ENCODE data around the gene CAPS.
"Not testable (repeated sequence)": the region's sequence is repeated elsewhere in the genome, so short reads cannot be mapped to it uniquely, and the experiment has no call there.

The CAPS gene

DNA sequence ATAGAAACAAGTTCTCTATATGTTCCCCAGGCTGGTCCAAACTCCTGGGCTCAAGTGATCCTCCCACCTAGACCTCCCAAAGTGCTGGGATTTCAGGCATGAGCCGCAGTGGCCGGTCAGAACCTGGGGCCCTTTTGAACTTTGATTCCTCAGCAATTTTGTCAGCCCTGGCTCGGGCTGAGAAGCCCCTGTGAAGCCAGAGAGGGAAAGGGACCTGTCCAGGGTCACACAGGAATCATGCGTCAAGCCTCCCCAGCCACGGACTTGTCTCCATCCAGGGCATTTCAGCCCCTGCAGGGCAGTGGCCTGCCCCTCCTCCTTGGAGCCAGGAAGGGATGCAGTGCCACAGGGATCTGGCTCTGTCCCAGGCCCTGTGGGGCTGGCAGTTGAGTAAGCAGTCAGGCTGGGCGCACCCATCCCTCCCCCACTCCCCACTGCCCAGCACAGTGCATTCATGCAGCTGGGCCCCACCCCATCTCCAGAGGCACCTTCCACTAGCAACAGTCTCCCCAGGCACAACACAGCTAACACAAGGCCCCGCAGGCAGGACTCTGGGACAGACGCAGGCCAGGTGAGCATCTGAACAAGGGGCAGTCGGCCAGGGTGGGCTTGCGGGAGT is at the start of gene CAPS:
Gene CAPS, plus strand, starts transcription at position 516 of the 619 bp plus-strand sequence. CDS start 153 bp downstream, outside the sequence.
- no peak for DNase-seq

DNA sequence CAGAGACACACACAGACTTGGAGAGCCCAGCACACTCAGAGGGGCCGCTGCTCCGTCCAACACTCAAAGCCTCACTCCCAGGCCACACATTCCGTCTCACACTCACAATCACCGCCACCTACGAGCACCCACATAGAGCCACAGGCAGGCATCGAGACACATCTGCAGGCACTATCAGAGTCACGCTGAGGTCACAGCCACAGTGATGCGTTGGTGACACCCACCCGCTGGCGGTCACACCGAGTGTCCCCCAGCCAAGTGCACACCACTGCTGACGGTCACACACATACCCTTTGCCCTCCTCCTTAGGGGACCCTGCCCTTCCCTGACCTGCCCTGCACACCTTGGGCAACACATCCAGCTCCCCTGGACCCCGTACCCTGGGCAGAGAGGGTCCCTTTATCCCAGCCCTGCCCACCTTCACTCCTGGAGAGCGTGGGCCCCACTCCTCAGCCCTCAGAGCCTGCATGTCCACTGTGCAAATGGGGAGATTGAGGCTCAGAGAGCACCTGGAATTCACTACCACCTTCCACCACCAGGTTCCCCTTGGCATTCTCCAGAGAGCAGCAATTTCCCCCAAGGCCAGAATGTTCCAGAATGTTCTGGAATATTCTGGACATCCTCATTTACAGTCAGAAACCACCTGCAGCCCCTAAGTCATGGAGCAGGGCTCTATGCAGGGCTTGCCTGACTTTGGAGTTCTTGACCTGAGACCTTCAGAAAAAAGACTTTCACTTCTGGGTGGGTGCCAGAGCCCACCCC is 49.1 kb upstream of the CAPS start:
- no peak for DNase-seq

DNA sequence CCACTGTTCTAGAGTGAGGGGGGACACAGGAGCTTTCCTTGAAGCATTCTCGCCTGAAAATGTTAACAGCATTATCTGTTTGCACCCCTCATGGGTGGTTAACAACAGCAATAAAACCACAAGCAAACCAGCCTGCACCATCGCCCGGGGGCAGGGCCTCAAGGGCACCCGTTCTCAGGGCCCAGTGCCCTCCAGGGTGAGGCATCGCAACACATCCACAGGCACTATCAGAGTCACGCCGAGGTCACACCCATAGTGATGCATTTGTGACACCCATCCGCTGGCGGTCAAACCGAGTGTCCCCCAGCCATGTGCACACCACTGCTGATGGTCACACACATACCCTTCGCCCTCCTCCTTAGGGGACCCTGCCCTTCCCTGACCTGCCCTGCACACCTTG is 48.3 kb upstream of the CAPS start:
- DNase-seq = no peak

DNA sequence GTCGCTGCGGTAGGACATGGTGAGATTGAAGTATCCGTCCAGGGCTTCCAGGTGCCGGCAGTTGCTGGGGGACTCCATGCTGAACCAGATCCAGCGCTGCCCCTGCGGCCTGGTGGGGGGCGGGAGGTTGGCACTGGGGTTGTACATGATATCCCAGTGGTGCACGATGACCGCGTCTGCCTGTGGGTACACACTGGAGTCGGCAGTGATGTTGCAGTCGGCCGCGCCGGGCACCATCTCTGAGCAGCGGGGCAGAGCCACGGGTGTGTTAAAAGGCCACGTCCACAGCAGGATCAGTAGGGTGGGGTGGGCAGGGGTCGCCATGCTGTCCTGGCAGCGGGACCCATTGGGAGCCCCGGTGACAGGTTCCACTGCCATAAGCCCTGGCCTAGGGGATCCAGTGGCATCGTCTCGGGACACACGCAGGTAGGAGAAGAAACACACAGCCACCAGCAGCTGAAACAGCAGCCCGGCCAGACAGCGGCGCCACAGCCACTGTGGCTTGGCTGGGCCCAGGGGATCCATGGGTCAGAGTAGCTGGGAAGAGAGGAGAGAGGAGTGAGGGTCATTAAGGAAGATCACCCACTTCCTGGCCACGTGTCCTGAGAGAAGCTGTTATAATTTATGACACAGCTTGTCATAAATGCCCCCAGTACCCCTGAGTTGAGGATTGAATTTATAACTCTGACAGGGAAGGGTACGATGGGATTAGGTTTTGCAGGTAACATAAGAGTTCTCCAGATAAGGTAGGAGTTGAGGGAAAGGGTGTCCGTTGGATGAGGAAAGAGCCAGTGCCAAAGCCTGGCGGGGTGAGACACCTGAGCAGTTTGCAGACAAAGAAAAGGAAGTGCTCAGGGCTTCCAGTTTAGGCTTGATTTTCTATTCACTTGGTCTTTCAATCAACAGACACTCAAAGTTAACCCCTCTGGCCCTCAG is 46.6 kb upstream of the CAPS start:
- no peak for DNase-seq

DNA sequence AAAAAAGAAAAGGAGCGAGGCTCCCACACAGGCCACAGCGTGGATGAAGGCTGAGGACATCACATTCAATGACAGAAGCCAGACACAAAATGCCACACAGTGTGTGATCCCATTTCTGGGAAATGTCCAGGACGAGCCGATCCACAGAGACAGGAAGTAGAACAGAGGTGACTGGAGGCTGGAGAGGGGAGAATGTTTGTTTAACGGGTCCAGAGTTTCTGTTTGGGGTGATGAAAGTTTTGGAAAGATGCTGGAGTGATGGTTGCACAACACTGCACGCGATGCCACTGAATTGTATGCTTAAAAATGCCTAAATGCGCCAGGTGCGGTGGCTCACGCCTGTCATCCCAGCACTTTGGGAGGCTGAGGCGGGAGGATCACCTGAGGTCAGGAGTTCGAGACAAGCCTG is 43.1 kb upstream of the CAPS start:
- no peak for DNase-seq

DNA sequence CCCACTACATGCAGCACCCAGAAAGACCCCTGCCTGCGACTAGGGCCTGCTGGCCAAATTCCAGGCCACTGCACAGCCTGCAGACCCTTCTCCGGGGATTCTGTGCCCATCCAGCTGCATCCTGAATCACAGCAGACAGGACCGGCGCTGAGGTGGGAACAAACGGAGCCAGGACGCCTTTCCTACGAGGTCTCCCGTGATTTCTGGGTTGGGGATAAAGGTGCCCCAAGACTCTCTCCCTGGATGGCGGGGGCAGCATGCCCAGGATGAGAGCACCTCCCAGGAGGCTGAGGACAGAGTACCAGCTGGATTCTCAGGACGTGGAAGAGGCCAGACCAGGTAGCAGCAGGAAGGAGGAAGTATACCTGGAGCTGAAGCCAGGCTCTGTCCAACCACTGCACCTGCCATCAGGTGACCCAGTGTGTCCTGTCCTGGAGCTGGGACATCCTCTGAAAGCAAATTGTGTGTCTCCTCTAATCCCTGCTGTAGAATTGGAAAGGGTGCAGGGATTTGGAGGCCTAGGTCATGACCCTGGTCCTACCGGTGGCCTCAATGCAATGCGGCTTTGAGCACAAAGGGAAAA is 40.3 kb upstream of the CAPS start:
- no peak for DNase-seq

DNA sequence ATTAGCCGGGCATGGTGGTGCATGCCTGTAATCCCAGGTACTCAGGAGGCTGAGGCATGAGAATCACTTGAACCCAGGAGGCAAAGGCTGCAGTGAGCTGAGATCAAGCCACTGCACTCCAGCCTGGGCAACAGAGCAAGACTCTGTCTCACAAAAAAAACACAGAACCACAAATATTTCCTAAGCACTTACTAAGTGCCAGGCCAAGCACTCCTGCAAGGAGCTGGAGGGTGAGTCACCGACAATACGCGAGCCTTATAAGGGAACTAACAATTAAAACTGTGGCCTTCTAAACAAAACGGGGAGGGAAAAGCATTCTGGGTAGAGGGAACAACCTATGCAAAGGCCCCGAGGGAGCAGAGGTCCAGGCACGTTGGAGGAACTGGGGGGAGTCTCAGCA is 39.6 kb upstream of the CAPS start:
- DNase-seq = not testable (repeated sequence)

DNA sequence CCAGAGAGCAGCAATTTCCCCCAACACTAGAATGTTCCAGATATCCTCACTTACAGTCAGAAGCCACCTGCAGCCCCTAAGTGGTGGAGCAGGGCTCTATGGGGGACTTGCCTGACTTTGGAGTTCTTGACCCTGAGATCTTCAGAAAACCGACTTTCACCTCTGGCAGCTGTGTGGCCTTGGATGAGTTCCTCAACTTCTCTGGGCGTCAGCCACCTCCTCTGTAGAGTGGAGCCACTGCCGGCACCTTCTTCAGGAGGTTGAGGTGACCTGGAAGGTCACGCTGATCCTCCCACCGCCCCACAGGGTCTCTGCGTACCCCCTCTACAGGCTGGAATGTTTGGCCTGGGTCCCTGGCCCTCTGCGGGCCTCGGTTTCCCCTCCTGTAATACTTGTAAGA is 36.6 kb upstream of the CAPS start:
- no peak for DNase-seq

DNA sequence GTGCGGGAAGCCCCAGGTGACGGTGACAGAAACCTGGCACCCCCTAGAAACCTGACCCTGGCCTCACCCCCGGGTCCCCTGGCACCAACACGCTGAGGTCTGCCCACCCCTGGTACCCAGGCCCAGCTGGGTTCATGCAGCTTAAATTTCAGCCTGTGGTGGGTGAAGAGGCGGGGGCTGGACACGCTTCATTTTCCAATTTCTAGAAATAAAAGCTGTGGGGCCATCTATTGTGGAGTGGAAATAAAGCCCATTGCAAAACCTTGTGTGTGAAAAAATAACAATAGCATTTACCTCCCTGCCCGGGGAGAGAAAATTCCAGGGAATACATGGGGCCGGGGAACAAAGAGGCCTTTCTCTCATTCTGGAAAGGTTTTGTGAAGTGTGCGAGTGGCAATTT is 36.2 kb upstream of the CAPS start:
- no peak for DNase-seq

DNA sequence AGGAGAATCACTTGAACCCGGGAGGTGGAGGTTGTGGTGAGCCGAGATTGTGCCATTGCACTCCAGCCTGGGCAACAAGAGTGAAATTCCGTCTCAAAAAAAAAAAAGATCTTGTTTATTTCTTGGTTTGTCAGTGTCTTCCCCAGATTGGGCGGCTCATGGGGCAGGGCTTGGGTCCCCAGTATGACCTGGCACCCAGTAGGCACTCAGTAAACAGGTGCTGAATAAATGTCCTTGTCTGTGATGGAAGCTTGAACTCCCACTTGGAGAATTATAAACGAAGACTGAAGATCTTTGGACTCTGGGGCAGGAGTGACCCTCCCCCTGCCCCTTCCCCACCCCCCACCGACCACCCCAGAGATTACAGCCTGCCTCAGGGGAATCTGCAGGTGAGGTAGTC is 33.9 kb upstream of the CAPS start:
- DNase-seq = no peak

DNA sequence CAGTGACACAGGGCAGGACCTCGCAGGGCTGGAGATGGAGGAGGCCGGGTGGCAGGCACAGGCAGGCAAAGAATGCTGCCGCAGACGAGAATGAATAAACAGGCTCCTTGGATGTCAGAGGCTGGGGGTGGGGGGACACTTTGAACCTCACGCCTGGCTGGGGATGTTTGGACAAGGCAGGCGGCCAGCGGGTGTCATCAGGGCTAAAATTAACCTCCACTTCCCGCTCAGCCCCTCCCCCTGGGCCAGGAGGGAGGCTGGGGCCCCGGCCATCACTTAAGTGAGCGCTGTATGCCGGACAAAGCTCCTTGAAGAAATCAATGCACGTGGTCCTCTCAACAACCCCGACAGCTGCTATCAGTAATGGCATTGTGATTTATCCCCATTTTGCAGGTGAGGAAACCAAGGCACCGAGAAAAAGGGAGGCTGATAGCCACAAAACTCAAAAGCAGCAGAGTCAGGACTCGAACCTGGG is 33.4 kb upstream of the CAPS start:
- no peak for DNase-seq

DNA sequence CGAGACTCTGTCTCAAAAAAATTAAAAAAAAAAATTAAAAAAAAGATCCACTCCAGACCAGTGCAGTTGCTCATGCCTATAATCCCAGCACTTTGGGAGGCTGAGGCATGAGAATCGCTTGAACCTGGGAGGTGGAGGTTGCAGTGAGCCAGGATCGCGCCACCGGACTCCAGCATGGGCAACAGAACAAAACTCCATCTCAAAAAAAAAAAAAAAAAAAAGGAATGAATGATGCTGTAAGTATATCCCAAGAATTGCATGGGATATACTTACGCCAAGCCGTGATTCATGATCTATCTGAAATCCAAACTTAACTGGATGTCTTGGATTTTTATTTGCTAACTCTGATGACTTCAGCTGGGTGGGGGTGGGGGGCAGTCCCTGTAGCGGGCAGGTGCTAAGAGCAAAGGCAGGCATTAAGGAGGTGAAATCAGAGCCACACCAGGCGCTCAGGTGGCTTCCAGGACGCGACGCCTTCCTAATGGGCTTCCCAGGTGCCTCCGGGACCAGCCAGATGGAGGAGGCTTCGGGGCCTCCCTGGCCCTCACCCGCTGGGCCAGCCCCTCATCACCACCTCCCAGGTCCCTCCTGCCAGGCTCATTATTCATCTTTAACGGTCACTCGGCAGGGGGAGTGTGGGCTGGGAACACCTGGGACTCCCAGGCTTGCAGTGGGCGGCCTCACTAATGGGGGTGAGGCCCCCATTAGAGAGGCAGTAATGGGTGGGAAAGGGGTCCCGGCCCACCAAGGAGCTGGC is 32.3 kb upstream of the CAPS start:
- no peak for DNase-seq

DNA sequence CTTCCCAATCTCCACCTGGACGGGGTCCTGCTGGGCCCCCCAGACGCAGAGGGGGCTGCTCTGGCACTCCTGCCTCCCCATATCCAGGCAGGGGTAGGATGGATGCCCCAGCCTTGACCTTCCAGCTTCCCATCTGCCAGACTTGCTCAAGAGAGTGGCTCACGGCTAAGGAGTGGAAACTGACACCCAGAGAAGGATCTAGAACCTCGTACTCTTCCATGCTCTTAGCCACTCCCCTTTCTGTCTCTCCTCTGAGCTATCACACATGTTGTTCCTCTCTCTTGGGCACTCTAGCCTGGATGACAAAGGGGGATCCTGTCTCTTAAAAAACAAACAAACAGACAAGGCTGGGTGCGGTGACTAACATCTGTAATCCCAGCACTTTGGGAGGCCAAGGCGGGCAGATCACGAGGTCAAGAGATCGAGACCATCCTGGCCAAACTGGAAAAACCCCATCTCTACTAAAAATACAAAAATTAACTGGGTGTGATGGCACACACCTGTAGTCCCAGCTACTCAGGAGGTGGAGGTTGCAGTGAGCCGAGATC is 31.6 kb upstream of the CAPS start:
- DNase-seq = no peak

DNA sequence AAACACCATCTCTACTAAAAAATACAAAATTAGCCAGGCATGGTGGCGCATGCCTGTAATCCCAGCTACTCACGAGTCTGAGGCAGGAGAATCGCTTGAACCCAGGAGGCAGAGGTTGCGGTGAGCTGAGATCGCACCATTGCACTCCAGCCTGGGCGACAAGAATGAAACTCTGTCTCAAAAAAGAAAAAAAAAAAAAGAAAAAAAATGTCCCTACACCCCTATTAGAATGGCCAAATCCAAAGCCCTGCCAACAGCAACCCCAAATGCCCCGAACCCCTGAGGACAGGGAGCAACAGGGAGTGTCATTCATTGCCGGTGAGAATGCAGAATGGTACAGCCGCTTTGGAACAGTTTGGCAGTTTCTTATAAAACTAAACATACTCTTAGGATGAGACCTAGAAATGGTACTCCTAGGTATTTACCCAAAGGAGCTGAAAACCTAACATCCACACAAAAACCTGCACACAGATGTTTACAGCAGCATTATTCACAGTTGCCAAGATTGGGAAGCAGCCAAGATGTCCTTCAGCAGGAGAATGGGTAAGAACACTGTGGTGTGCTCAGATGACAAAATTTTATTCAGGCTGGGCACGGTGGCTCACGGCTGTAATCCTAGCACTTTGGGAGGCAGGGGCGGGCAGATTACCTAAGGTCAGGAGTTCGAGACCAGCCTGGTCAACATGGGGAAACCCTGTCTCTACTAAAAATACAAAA is 30.7 kb upstream of the CAPS start:
- DNase-seq = not testable (repeated sequence)

DNA sequence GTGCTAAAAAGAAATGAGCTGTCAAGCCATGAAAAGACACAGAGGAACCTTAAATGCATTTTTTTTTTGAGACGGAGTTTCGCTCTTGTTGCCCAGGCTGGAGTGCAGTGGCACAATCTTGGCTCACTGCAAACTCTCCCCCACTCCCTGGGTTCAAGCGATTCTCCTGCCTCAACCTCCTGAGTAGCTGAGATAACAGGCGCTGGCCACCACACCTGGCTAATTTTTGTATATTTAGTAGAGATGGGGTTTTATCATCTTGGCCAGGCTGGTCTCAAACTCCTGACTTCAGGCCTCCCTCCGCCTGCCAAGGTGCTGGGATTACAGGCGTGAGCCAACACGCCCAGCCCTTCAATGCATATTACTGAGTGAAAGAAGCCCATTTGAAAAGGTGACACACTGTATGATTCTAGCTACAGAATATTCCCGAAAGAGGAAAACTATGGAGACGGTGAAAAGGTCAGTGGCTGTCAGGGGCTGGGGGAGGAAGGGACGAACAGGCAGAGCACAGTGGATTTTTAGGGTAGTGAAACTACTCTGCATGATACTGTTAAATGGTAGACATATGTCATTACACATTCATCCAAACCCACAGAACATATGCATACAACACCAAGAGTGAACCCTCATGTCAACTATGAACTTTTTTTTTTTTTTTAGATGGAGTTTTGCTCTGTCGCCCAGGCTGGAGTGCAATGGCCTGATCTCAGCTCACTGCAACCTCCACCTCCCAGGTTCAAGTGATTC is 29.8 kb upstream of the CAPS start:
- not testable (repeated sequence) for DNase-seq

DNA sequence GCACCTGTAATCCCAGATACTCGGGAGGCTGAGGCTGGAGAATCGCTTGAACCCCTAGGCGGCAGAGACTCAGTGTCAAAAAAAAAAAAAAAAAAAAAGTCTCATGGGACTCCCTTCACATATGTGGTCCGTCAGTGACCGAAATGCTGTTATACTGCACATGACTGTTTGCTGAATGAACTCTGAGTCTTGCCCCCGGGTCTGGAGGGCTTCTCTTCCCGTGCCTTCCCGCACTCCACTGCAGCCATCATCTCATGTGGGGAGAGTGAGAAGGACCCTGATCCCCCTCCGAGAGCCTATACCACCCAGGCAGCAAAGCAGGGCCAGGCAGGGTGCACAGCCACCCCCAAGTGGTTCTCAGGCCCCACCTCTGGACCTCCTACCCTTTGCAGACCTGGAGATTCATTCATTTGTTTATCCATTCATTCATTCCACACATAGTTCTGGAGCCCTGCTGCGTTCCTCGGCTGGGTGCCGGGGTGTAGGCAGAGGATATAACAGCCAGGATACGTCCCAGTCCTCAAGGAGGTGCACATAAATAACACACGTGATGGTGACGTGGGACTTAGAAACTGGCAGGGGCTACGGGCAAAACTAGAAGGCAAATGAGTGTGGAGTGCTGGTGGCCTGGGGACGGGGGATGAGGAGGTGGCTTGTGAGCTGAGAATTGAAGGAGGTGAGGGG is 24.6 kb upstream of the CAPS start:
- DNase-seq = no peak

DNA sequence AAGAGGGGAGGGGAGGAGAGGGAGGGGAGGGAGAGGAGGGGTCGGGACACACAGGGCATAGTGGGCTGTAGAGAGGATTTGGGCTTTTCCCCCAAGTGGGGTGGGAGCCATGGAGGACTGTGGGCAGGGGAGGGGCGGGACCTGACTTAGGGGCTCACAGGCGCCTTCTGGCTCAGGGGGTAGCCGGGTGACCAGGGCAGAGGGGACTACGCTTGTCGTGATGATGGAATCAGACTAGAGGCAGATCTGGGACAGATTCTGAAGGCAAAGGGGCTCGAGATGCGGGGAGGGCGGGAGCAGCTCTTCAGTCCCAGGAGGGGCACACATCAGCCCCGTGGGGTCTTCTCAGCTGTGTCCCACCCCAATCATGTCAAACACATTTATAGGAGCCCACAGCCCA is 24.0 kb upstream of the CAPS start:
- DNase-seq = no peak

DNA sequence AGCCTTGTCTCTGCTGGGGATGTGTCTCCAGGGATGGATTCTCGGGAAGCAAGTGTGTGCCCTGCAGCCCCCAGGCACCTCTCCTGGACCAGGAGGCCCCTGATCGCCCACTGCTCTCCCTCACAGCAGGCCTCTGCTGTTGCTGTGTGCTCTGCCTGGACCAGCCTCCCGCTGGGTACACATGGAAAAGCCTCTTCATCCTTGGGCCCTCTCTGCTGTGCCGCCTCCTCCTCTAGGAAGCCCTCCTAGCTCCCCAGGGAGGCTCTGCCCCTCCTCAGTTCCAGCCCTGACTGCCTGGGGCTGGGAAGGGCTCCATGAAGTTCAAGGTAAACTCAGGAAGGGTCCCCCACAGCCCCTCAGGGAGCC is 22.5 kb upstream of the CAPS start:
- DNase-seq = no peak

DNA sequence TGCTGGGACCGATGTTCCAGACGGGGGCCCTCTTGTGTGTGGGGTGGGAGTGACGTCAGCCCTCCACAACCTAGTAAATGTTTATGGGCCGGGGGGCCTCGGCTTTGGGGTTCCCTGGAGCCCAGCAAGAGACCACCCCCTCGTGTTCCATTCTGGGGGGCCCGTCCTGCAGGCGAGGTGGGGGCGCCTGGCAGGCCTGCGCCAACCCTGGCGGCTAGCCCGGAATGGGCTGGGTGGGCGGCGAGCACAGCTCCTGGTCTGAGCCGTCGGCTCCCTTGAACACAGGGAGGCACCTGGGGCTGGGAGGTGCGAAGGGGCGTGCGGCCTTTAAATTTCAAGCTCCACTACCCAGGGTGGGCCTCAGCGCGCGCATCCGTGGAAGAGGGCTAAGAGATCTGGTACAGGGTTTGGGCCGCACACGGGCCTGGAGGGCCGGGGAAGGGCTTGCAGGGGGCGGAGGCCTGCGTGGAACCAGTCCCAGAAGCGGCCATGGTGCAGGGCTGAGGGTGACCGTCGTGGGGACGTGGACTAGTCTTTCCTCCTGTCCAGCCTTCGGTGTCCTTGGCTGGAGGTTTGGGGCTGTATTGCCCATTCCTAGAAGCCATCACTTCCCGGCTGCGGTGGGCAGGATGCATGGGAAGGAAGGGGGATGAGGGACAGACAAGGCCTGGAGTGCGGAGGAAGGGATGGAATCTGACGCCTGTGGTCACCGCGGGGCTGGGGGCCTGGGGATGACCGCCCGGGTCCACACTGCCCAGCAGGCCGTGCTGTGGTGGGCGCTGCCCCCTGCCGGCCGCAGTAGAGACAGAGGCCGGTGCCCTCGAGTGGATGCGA is 21.9 kb upstream of the CAPS start:
- no peak for DNase-seq

All from NCI-H1048 (cell line).